GM12872 (cell line): Measurements from ENCODE around the gene MAN2B2.

Source experiments
- TF ChIP-seq, protein P1 (sequence below): IDR thresholded peaks from 3 replicates; pipeline ENCODE4 v1.5.1; 2011; ENCODE audit warnings: low read depth, mild to moderate bottlenecking, low read length, moderate library complexity; ENCODE audit not compliant: insufficient read depth

MAN2B2 gene

DNA sequence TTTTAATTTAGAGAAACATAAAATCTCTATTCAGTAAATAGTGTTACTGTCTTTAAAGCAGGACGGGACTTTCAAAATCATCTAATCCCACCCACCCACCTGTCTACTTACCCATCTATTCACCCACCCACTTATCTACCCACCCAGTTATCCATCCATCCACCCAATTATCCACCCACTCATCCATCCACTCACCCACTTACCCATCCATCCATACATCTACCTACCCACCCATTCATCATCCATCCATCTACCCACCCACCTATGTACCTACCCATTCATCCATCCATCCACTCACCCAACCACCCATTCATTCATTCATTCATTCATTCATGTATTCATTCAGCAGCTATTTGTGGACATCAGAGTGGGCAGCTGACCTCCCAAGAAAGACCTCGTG, 30.6 kb downstream of the MAN2B2 start:
- TF ChIP-seq, protein P1, sequence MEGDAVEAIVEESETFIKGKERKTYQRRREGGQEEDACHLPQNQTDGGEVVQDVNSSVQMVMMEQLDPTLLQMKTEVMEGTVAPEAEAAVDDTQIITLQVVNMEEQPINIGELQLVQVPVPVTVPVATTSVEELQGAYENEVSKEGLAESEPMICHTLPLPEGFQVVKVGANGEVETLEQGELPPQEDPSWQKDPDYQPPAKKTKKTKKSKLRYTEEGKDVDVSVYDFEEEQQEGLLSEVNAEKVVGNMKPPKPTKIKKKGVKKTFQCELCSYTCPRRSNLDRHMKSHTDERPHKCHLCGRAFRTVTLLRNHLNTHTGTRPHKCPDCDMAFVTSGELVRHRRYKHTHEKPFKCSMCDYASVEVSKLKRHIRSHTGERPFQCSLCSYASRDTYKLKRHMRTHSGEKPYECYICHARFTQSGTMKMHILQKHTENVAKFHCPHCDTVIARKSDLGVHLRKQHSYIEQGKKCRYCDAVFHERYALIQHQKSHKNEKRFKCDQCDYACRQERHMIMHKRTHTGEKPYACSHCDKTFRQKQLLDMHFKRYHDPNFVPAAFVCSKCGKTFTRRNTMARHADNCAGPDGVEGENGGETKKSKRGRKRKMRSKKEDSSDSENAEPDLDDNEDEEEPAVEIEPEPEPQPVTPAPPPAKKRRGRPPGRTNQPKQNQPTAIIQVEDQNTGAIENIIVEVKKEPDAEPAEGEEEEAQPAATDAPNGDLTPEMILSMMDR: no peak

DNA sequence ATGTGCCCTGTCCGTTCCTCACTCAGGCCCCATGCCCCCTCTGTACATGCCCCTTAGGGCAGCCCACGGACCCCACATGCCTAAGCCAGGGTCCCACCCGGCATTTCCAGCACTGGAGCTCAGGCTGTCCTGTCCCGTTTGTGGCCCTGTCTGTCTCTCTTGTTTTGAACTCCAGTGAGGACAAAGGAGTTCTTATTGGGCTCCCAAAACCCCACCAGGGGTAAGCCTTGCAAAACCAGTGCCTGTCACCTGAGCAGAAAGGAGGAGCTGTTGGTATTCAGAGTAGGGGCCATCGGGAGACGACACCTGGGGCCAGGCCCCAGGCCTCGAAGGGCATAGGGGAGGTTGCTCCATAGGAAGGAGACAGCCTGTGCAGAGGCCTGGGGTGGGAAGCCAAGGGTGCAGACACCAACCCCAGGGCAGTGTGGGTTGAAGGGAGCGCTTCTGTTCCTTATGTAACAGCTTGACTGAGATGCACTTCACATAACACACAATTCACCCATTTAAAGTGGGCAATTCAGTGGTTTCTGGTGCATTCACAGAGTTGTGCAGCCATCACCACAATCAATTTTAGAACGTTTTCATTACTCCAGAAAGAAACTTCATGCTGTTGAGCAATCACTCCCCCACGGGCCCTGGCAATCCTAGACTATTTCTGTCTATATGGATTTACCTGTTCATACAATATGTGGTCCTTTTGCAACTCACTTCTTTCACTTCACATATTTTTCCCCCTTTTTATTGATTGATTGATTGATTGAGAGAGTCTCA, 31.7 kb downstream of the MAN2B2 start:
- TF ChIP-seq, protein P1: no peak

DNA sequence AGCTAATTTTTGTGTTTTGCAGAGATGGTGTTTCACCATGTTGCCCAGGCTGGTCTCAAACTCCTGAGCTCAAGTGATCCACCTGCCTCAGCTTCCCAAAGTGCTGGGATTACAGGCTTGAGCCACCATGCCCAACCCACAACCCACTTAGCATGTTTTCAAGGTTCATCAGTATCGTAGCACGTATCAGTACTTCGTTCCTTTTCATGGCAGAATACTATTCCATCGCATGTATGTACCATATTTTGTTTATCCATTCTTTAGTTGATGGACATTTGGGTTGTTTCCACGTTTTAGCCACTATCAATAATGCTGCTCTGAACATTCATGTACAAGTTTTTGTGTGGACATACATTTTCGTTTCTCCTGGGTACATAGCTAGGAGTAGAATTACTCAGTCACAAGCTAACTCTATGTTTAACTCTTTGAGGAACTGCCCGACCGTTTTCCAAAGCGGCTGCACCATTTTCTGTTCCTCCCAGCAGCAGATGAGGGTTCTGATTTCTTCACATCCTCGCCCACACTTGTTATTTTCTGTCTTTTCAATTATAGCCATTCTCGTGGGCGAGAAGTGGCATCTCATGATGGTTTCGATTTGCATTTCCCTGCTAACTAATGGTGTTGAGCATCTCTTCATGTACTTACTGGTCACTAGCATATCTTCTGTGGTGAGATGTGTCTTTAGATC, 32.5 kb downstream of the MAN2B2 start:
- TF ChIP-seq, protein P1: no peak

DNA sequence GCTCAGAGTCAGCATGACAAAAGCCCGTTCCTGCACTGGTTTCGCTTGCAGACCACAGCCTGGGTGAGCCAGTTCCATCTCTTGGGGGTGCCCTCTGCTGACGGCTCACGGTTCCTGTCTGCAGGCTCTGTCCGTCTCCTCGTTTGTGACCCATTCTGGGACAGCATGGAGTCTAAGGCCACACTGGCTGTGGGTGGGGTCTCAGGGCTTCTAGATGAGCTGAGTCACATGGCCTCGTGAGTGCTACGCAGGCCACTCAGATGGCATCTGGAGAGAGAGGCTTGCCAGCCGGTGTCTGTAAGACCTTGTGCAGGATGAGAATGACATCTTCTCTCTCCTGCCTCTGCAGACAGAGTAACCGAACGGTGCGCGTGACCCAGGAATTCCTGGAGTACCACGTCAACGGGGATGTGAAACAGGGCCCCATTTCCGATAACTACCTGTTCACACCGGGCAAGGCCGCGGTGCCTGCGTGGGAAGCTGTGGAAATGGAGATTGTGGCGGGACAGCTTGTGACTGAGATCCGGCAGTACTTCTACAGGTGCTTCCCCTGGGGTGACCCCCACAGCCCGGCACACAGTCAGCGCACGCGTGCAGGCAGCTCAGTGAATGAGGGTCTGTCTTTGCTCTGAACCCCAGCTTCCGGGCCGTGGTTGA, 33.9 kb downstream of the MAN2B2 start:
- TF ChIP-seq, protein P1: no peak

DNA sequence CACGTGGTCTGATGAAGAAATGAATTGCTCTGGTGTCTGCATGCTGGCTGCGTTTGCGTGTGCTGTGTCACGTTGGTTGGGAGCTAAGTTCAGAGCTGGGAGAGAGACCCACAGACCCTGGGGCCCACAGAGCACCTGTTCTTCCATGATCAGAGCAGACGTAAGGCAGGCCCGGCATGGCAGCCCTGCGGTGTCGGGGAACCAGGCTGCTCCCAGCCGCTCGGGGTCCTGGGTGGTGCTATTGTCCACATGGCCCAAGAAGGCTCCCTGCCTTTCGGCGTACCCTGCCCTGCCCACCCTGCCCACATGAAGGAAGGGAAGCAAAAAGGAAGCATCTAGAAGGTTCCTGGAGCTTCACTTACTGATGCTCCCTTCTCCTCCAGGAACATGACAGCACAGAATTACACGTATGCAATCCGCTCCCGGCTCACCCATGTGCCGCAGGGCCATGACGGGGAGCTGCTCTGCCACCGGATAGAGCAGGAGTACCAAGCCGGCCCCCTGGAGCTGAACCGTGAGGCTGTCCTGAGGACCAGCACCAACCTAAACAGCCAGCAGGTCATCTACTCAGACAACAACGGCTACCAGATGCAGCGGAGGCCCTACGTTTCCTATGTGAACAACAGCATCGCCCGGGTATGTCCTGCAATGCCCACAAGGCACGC, 34.6 kb downstream of the MAN2B2 start:
- TF ChIP-seq, protein P1: no peak

DNA sequence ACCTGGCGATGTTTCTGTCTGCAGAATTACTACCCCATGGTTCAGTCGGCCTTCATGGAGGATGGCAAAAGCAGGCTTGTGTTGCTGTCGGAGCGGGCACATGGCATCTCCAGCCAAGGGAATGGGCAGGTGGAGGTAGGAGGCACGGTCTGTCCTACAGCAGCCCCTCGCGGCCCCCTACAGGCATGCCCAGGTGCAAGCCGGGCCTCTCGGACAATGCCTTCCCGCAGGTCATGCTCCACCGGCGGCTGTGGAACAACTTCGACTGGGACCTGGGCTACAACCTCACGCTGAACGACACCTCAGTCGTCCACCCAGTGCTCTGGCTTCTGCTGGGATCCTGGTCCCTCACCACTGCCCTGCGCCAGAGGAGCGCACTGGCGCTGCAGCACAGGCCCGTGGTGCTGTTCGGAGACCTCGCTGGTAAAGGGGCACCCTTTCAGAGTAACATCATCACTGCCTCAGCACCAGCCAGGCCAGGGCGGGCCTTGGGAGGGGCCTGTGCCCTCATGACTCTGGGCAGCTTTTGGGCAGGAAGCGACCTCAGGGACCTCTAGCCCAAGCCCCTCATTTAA, 36.0 kb downstream of the MAN2B2 start:
- TF ChIP-seq, protein P1: no peak
